BJ (cell line): ENCODE data around the gene CISH. TPM values are rescaled to one million over a fixed set of nuclear protein-coding genes. Genes with fewer than 3 reads are reported as not detected.

ENCODE experiments used
- CTCF ChIA-PET: fragments of 350-600 bp; formaldehyde crosslinking; extraction: SDS; loops from one replicate; lab custom pipeline; 2021; ENCODE audit warnings: antibody characterized with exemption, inconsistent platforms; lab: Yijun Ruan, JAX
- POLR2A ChIA-PET: fragments of 300-600 bp; sonication (Branson Sonifier 250); formaldehyde crosslinking; extraction: SDS; loops from one replicate; lab custom pipeline; 2021; ENCODE audit warnings: antibody characterized with exemption; lab: Charles Lee
- DNase-seq: peaks from one replicate; pipeline ENCODE4 v3.0.0-alpha.2; 2011; ENCODE audit warnings: low read depth
- H3K27me3 ChIP-seq: 2 replicates; pipeline ENCODE4 v1.6.0; 2011; ENCODE audit warnings: low read length; ENCODE audit not compliant: control insufficient read depth, insufficient read depth
- H3K36me3 ChIP-seq: 2 replicates; pipeline ENCODE4 v1.5.1; 2011; ENCODE audit warnings: low read length; ENCODE audit not compliant: control insufficient read depth, insufficient read depth
- H3K4me3 ChIP-seq: 2 replicates; pipeline ENCODE4 v1.5.1; 2011; ENCODE audit warnings: low read depth, mild to moderate bottlenecking, control low read depth, low read length
- polyA plus RNA-seq: library from polyadenylated mRNA; depleted of rRNA; stranded (reverse); fragments of >200 nt; gene quantifications from 2 replicates; pipeline ENCODE4 v1.2.3, GENCODE V29; 2011
- TF ChIP-seq, protein P1 (sequence below): IDR thresholded peaks from 2 replicates; pipeline ENCODE4 v1.5.1; 2011; ENCODE audit warnings: low read depth, mild to moderate bottlenecking, control low read depth, inconsistent platforms, low read length, moderate library complexity; ENCODE audit not compliant: insufficient read depth

CISH gene
- polyA plus RNA-seq, 1 experiment = 2.6 TPM

DNA sequence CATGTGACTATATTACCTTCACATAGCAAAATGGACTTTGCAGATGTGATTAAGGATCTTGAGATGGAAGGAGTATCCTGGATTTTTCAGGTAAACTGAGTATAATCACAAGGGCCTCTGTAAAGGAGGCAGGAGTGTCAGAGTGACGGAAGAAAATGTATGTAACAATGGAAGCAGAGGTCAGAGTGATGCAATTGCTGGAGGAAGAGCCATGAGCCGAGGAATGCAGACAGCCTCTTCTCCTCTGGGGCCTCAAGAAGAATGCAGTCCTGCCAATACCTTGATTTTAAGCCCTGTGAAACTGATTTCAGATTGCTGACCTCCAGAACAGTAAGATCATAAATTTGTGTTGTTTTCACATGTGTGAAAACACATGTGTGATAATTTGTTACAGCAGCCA is 27.2 kb downstream of the CISH start:
- POLR2A ChIA-PET = no interaction called here

DNA sequence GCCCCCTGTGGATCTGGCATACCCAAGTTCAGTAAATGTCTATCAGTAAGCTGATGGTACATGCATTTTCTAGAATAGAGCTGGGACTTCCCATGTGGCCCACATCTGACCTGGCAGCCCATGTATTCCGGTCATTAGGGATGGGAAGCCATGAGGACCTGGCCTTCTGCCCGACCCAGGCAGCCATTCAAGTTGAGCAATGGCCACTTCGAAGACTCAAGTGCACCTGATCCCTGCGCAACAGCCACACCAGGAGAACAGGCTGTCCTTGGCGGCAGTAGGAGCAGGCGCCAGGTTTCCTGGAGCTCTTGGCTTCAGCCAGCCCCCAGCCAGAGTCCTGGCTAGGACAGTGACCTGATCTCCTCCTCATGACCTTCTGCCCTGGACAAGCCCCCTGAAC is 27.7 kb downstream of the CISH start:
- no peak for DNase-seq
- no peaks in the 10 kb centered on the region for H3K27me3 ChIP-seq
- no peak overlapping the region for H3K4me3 ChIP-seq
- TF ChIP-seq, protein P1, sequence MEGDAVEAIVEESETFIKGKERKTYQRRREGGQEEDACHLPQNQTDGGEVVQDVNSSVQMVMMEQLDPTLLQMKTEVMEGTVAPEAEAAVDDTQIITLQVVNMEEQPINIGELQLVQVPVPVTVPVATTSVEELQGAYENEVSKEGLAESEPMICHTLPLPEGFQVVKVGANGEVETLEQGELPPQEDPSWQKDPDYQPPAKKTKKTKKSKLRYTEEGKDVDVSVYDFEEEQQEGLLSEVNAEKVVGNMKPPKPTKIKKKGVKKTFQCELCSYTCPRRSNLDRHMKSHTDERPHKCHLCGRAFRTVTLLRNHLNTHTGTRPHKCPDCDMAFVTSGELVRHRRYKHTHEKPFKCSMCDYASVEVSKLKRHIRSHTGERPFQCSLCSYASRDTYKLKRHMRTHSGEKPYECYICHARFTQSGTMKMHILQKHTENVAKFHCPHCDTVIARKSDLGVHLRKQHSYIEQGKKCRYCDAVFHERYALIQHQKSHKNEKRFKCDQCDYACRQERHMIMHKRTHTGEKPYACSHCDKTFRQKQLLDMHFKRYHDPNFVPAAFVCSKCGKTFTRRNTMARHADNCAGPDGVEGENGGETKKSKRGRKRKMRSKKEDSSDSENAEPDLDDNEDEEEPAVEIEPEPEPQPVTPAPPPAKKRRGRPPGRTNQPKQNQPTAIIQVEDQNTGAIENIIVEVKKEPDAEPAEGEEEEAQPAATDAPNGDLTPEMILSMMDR = no peak
- H3K36me3 ChIP-seq = peaks cover 6% of the 10 kb centered on the region
- CTCF ChIA-PET = interaction anchor here (1.5 to 1.9 kb wide), 2 partner anchors 12 to 17 kb away, joined by 5 to 9 read pairs; no protein-coding TSS in a partner anchor
- POLR2A ChIA-PET = no interaction called here

More for the DNA sequence above, 27.2 kb downstream of the CISH start:
- H3K27me3 ChIP-seq = no peaks in the 10 kb centered on the region
- CTCF ChIA-PET = interaction anchor here (1.5 to 1.9 kb wide), 2 partner anchors 12 to 16 kb away, joined by 5 to 9 read pairs; no protein-coding TSS in a partner anchor
- no peak for DNase-seq
- H3K36me3 ChIP-seq = peaks cover 6% of the 10 kb centered on the region
- TF ChIP-seq, protein P1 = no peak
- H3K4me3 ChIP-seq = no peak overlapping the region

DNA sequence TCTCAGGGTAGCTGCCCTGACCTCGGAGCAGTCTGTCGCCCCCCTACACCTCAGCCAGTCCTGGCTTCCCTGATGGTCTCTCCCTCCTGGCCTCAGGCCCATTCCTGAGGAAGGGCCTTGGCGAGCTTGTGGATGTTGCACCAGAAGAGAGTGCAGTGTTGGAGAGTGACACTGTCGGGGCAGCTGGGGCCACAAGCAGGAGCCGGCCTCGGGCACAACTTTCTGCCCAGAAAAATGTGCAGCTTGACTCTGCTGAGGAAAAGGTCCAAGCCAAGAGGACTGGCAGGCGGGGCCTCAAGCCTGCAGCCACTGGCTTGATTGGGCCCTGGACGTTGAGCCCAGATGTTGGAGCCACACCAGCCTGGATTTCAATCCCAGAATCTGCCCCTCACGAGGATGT is 29.5 kb downstream of the CISH start:
- Histone ChIP-seq H3K36me3 (peaks cover 13% of the 10 kb centered on the region), H3K27me3 (no peaks in the 10 kb centered on the region), H3K4me3 (no peak overlapping the region)
- TF ChIP-seq, protein P1 = no peak
- POLR2A ChIA-PET = no interaction called here
- CTCF ChIA-PET = interaction anchor here (1.1 to 2.3 kb wide), 3 partner anchors 9 to 33 kb away, joined by 4 to 8 read pairs (median 6); partner anchors contain the start of gene CISH
- no peak for DNase-seq

DNA sequence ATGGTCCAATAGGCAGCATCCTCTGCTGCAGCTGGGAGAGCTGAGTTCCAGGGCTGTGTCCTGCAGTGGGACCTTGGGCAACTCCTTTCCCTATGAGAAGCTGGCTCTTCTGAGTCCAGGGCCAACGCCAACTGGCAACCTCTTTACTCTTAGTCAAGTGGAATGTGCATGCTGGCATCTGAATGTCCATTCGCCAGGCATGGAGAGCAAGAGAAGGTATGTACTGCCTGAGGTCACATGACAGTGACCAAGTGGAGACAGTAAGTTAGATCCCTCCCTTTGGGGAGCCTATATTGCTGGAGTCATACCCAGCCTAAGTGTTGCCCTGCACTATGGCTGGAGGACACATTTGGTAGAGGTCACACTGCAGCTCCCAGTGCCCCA is 30.1 kb downstream of the CISH start:
- DNase-seq = no peak
- H3K27me3 ChIP-seq = no peaks in the 10 kb centered on the region
- ChIA-PET CTCF (interaction anchor here (0.9 to 2.3 kb wide), 6 partner anchors 9 to 34 kb away, joined by 3 to 8 read pairs (median 4); partner anchors contain the start of genes CISH and HEMK1), POLR2A (no interaction called here)
- H3K36me3 ChIP-seq = peaks cover 13% of the 10 kb centered on the region
- TF ChIP-seq, protein P1 = no peak
- no peak overlapping the region for H3K4me3 ChIP-seq

DNA sequence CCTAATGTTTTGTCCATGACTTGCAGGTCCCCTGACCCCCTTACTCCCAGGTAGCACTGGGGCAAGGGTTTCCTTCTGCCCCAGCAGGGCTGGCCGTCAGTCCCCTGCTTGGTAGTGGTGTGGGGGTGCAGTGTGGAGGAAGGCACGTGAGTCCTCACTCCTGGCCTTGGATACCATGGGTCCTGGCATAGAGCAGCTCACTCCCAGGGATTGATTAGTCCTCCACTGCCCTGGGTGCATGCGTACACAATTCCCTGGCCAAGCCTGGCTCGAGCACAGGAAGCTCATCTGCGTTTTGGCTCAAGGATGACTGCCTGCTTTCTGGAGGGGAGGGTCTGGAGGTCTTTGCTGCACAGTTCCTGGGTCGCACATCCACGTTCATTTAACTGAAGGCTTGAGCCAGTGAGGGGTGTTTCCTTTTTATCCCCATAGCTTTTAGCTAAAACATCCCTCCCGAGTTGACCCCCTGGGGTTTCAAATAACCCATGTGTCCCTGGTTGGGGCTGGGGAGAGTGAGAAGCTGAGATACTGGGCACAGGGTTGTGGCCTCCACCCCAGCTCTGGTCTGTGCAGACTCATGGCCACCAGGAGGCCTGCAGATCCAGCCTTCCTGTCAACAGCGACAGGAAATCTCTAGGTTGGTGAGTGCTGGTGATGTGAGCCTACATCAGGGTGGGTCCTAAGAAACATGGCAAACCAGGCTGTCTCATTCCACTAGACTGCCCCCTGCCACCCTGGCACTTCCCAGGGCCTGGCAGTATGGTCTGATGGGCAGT is 30.7 kb downstream of the CISH start:
- DNase-seq = no peak
- peaks cover 15% of the 10 kb centered on the region for H3K36me3 ChIP-seq
- TF ChIP-seq, protein P1 = no peak
- H3K4me3 ChIP-seq = no peak overlapping the region
- no peaks in the 10 kb centered on the region for H3K27me3 ChIP-seq
- ChIA-PET CTCF (interaction anchor here (0.9 to 2.3 kb wide), 7 partner anchors 8 to 809 kb away, joined by 3 to 8 read pairs (median 4); partner anchors contain the start of genes CISH and HEMK1), POLR2A (no interaction called here)
